Left renal pelvis (tissue), 4 donors: Measurements from ENCODE around the gene KCNK1. TPM values are rescaled to one million over a fixed set of nuclear protein-coding genes. Genes with fewer than 3 reads are reported as not detected.

Source experiments
- DNase-seq, 4 donors: peaks; one replicate each; pipeline ENCODE4 v3.0.0-alpha.2; 2013; ENCODE audit warnings: low read depth in 4 of 4, low spot score in 3 of 4
- polyA plus RNA-seq, 4 donors: library from polyadenylated mRNA; unstranded; fragments of 120-200 nt; gene quantifications; one replicate each; pipeline ENCODE4 v1.2.1, GENCODE V29; 2013; ENCODE audit not compliant: insufficient read length in 4 of 4

Gene KCNK1
- polyA plus RNA-seq = 10 to 100 TPM in 1 of 4 donors, 1 to 10 TPM in 3; 6.5 to 21.1 (median 7.6) TPM

DNA sequence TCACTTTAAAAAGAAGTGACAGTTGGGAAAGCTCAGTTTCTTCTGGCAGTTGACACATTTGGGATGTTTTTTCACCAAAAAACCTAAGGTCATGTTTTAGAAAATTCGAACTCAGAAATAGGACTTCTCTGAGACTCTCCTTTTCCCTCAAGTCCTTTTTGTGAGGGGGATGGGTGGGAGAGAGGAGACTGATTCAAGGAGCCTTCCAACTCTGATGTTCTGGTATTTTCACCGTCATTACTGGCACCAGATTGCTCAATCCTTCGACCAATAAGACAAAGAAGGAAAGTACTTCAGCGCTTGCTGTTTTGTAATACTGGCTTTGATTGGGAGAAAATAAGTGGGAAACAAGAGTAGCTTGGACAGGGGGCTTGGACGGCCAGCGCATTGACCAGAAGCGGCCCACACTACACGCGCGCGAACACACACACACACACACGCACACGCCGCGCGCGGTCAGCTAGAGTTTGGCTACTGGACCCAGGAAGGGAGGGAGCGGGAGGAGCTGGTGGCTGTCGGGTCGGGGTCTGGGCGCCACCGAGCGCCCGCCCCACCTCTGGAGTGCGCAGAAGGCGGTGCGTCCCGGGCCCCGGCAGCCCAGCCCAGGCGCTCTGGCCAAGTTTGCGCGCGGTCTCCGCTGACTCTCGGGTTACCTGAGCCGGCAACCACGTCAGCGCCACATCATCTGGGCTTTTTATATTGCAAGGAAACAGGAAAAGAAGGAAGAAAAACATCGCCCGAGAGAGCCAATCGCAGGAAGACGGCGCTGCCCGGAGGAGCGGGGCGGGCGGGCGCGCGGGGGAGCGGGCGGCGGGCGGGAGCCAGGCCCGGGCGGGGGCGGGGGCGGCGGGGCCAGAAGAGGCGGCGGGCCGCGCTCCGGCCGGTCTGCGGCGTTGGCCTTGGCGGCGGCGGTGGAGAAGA is at the start of gene KCNK1:
KCNK1 (plus strand) TSS at position 855 of the 921 bp plus-strand sequence; CDS start at position 921, 66 bp downstream.
- DNase-seq = peak in 2 of 4 donors; percentile 59 to 67

DNA sequence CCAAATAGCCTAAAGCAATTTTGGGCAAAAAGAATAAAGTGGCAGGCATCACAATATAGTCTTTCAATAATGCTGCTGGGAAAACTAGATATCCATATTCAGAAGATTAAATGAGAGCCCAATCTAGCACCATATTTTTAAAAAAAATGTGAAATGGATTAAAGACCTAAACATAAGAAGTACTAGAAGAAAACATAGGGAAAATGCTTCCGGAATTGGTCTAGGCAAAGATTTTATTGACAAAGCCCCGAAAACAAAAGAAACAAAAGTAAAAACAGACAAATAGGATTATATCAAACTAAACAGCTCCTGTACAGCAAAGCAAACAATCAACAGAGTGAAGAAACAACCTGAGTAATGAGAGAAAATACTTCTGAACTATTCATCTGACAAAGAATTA is 48.6 kb upstream of the KCNK1 start:
- no peak for DNase-seq

DNA sequence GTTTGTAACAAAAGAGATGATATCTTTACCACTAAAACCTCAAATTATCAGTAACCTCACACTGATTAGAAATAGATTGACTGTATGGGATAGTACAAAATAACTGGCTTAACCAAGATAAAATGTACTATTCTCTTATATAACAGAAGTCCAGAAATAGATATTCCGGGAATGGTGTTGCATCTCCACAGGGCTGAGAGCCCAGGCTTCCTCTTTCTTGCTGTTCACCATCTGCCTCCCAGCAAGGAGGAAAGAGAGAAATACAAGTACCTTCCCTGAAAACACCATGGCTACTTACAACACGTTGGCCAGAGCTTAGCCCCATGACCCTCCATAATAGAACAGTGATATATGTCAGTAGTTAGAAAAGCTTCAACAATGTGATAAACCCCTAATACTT is 47.0 kb upstream of the KCNK1 start:
- no peak for DNase-seq

DNA sequence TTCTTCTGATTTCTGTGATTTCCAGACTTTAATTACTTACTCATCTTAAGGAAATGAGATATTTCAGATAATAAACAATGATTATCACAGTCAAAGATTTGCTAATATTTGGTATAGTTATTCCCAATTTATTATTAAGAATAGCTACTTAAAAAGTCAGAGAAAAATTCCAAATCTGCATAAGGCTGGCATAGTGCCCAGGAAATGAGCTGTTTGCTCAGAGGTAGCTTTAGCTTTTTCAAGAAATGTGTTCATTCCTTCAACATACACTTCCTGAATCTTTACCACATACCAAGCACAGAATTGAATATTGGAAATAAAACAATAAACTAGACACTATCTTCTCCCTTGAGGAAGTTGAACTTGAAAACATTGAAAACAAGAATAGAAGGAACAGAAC is 44.3 kb upstream of the KCNK1 start:
- no peak for DNase-seq

DNA sequence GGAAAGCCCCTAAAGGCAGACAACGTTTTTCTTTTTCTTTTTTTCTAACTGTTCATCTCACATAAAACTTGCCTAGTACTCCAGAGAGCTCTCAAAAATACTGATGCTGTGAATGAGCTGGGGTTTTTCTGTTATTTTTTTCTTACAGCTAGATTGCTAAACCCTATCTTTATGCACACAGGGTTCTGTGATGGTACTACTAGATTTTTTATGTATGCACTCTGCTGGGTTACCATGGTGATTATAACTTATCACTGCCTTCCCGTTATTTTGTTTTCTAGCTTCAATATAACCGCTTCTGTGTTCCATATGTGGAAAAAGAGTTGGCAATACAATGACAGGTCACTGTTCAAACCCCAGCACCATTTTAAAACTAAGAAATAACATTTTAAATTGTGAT is 43.7 kb upstream of the KCNK1 start:
- no peak for DNase-seq

DNA sequence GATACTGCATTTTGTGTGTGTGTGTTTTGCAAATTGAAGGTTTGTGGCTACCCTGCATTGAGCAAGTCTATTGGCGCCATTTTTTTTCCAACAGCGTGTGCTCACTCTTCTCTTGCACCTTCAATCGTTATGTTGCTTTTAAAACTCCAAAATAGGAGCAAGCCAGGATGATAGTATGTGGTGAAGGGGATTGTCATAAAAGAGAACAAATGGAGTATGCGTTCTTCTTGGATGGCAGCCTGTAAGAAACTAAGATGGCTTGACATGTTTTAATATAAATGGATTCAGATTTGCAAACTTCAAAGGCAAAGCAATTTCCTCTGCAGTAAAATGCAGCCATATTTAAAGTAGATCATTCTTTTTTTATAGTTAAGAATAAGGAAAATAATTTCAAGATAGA is 43.2 kb upstream of the KCNK1 start:
- DNase-seq = no peak

DNA sequence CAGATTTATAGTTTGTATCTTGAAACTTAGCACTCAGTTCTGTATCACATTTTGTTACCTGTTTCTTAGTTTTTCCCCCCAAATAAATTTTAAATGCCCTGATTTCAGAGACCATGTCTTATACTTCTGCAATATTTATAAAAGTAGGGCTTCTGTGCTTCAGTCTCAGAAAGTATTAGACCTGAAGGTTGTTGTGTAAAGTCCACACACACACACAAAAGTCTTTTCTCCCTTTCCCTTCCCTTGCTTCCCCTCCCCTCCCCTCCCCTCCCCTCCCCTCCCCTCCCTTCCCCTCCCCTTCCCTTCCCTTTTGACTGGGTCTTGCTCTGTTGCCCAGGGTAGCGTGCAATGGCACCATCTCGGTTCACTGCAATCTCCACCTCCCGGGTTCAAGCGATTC is 41.0 kb upstream of the KCNK1 start:
- DNase-seq = no peak

DNA sequence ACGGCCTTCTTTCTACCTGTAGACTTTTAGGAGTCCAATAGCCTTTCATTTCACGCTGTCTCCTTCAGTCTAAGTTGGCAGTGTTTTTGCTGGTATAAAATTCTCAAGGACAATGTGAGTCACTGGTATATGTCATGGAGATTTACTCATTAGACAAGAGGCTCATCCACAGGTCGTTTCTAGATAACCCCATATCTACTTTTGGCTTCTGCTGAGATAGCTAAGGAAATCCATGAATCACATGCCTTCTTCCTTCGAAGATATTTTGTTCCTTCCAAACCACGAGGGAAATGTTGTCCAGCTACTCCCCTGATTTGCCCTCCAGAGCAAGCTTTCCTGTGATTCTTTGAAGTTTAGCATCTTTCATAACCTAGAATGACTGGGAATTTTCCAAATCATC is 38.5 kb upstream of the KCNK1 start:
- DNase-seq = no peak

DNA sequence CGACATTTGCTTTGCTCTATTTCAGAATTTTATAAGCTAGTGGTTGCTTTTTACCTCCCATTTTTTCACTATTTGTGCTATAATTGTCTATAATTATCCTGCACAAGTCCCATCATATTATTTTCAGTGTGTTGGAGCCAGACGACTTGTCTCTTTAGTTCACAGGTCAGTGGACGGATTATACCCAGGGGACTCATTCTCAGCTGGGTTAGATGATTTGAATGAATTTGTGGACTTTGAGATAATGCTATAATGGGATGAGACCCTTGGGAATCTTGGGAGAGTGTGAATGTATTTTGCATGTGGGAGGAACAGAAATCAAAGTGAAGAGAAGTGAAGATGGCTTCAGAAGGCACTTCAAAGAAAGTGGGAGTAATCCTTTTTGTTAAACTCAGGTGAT is 31.5 kb upstream of the KCNK1 start:
- no peak for DNase-seq

DNA sequence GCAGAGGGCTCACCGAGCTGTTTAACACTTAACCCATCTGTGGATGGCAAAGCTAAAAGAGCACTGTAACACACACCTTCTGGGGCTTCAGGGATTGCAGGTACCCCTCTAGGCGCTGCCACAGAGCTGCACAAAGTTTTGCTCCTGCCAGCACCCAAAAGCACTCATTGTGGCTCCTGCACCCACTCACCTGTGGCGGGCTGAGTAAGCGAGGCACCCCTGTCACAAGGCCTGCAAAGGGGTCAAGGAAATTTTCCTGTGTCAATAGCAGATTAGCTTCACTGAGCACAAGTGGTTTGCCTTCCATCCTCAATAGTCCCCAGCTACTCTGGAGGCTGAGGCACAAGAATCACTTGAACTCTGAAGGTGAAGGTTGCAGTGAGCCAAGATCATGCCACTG is 29.5 kb upstream of the KCNK1 start:
- no peak for DNase-seq

DNA sequence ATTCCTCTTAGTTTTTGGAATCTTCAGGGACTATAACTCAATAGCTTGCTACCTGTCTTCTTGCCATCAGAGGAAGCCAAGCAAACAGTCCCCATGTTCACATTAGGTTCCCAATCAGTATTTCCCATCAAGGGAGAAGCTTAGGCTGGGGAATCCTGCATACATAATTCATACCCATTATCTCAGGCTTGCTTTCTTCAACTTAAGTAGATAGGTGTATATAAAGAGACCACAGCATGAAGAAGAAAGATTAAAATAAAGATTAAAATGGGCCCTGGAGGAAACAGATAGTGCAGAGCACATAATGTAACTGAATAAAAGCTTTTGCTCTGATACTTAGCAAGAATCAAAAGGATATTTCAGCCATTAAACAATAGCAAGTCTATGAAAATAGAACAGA is 29.0 kb upstream of the KCNK1 start:
- DNase-seq = no peak

DNA sequence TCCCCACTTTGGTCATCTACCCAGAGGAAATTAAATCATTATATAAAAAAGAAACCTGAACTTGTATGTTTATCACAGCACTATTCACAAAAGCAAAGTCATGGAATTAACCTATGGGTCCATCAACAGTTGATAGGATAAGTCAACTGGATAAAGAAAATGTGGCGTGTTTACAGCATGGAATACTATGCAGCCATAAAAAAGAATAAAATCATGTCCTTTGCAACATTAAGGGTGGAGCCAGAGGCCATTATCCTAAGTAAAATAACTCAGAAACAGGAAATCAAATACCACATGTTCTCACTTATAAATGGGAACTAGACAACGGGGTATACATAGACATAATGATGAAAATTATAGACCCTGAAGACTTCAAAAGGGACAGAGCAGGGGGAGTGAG is 27.6 kb upstream of the KCNK1 start:
- no peak for DNase-seq

DNA sequence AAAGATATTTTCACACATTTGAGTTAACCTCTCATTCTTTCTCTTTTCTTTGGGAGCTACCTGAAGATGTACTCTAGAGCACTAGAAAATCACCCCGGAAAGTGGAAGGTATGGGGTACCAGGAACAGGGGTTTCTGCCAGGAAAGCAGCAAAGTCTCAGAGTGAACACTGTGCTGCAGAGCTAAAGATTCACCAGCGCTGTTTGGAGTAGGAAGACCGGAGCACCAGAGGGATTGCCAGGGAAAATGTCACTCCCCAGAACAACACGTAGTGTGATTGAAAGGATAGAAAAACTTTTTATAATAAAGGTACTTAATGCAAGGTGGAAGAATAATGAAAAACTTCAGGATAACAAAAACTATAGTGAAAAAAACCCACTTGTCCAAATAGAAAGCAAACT is 26.7 kb upstream of the KCNK1 start:
- DNase-seq = no peak

DNA sequence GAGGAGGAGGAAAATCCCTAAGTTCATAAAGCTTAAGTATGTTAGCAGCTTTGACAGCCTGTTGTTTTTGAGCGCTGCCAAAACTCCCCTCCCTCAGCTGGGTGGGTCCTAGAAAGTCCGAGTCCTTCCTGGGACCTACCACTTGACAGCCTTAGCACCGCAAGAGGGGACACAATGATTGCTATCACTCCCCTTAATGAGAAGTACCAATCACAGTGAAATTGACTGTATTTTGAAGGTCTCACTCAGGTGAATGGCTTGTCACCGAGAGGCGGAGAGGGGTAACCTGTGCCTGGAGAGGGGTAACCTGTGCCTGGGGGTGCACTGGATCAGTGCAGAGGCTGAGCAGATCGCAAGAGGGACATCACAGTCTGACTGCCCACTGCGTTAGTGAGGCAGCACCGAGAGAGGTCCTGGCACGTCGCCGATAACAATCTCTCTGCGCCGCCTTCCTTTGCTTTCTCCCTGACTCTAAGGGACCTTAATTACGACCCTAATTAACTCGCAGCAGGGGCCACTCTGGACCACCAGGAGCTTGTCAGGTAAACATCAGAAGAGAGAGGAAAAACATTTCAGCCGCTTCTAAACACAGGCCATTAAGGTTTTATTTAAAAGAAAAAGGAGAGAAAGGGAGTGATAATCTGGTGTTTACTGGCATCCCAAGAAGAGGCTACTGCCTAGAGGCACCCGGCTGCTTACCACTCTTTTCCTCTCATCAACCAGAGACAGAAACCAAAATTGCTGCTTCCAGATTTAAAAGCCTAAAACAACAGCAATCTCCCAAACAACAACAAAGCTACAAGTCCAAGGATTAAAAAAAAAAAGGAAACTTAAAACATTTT is 25.7 kb upstream of the KCNK1 start:
- DNase-seq = no peak

DNA sequence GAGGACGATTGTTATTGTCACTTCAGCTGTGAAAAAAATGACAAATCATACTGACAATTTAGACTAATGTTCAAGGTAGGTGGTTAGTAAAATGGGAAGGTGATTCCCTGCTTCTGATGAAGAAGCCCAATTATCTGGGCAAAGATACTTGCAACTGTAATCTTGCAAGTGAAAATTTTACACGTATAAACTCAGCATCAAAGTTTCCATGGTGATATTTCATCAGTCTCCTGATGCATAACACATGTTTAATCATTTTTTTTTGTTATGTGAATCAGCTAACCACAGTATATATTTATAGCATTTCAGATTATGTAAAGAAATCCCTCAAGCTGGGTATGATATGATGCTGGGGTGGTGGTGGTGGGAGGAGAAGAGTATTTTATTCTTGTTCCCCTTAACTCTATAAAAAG is 16.4 kb upstream of the KCNK1 start:
- no peak for DNase-seq

DNA sequence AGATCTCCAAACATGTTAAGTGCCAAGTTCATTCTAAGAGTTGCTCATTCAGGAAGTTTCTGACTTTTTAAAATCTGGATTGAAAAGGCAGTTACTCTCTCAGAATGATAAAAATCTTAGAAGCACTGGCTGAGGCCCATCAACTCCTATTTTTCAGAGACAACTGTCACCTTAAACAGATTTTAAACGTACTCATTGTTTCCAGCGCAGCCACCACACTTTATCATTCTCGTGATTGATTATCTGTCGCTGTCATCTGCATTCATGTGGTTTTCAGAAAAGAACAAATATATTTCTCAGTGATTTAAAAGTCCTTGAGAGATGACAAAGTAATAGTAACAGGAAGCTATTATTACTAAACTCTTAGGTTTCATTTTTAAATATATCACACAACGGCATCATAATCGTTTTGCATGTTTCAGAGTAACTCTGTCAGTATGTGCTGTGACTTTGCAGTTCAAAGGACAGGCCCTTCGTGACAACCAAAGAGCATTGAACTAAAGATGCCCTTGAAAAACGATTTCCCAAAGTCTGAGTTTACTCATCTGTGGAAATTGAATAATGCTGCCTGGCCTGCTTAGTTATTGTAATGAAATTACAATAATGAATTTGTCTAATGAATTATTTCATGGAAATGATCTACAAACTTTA is 14.9 kb upstream of the KCNK1 start:
- no peak for DNase-seq

DNA sequence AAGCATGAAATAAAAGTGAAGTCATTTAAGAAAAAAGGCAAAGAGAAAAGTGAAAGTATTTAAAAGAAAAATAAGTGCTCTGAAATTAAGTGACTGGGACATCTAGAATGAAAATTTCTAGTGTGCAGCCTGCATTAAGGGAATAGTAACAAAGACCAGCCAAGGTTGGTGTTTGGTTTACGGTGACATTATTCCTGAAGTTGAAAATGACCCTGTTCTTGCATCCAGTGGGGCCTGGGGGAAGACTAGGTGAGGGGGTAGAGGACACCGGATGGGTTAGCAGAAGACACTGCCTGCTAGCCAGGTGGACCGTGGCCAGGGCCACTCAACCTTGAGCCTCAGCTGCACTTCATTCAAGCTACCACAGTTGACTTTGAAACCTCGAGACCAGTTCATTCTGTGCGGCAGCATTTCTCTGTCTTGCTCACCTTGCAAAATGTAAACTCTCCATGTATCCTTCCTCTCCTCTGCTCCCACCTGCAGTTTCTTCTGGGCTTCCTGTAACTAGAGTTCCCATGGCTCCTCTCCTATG is 14.3 kb upstream of the KCNK1 start:
- no peak for DNase-seq

DNA sequence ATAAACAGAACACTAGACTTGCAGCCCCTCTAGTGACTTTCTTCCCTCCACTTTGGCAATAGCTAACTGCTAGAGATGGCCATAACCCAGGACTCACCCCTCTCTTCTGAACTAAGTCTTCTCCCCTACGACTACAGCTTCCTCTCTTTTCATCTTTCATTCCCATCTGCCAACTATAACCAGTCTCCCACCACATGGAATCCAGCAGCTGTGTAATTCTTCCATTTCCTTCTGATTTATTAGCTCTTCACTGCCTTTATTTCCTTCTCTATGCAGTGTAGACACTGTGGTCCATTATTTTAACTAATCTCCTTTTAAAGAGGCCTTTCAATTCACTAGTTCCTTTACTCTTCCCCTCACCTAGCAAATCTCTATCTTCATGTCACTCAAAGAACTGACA is 13.4 kb upstream of the KCNK1 start:
- no peak for DNase-seq

DNA sequence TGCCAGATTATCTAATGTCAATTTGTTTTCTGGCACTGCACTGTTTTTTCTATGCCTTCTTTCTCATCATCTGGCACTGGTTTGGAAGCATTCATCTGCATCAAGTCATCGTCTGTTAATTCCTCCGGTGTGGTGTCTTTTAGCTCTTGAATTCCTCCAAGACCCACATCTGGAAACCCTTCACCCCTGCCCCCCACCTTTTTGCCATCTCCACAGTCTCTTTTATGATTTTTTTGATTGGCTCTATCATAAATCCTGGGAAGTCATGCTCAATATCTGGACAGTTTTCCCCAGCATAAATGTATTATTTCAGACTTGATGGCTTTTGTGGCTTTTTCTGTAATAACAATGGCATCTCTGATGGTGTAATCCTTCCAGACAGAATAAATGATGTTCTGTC is 10.4 kb upstream of the KCNK1 start:
- DNase-seq = no peak

DNA sequence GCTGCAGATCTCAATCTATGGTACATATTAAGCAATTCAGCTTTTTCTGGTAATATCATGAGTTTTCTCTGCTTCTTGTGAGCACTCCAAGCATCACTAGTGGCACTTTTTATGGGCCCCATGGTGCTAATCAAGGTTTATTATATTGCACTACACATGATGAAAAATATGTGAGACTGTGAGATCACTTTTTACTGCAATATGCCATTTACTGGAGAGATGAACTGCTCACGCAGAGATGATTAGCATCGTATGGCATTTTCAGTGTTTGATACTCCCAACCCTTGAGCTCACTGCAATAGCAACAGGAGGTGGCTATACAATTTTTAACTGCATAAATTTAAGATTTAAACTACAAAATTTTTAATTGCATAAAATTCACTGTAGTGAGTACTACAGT is 8.7 kb upstream of the KCNK1 start:
- DNase-seq = no peak

DNA sequence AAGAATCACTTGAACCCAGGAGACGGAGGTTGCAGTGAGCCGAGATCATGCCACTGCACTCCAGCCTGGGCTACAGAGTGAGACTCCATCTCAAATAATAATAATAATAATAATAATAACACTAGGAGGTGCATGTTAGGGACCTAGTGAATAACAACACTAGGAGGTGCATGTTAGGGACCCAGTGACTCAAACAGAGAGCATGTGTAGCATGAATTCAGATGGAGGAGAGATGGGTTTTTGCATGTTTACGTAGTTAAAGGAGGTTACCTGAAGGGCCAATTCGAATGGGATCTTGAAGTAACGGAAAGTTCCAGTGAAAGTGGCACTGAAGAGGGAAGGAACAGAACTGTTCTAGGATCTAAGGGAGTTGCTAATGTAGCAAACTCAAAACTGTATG is 7.1 kb upstream of the KCNK1 start:
- no peak for DNase-seq
